ENCODE results near the gene PDE8B. TPM values are rescaled to one million over a fixed set of nuclear protein-coding genes. Genes with fewer than 3 reads are reported as not detected.

The PDE8B gene
- total RNA-seq, 2 experiments from 2014 or later, result not detected

- Mint-ChIP-seq H3K27ac (no peak overlapping the region), H3K4me3 (no peak overlapping the region), H3K9me3 (no peaks in the 10 kb centered on the region), H3K36me3 (no peaks in the 10 kb centered on the region), H3K4me1 (ENCODE audit: low read depth) (peaks cover 19% of the 10 kb centered on the region), H3K27me3 (peaks cover 6% of the 10 kb centered on the region)
- intact Hi-C loops (cut with micrococcal nuclease), result no loop called here
- POLR2A ChIA-PET, result no interaction called here
- no peak for DNase-seq
- CTCF ChIA-PET, result no interaction called here
Measured at GRCh38 chr5:77326986-77327734, 116.7 kb downstream of the PDE8B start.

- no peaks in the 10 kb centered on the region for H3K36me3 Mint-ChIP-seq
- intact Hi-C loops (cut with micrococcal nuclease), result loop anchor here (1.0 to 2.0 kb wide), 2 partner anchors 28 to 50 kb away; no protein-coding TSS in a partner anchor
Measured at GRCh38 chr5:77328930-77329647, 118.6 kb downstream of the PDE8B start.

GRCh38 chr5:77329664-77330430, 119.4 kb downstream of the PDE8B start:
- Mint-ChIP-seq H3K27me3 (peaks cover 6% of the 10 kb centered on the region), H3K36me3 (no peaks in the 10 kb centered on the region), H3K27ac (peak overlapping the region; percentile 28), H3K4me1 (ENCODE audit: low read depth) (peaks cover 19% of the 10 kb centered on the region), H3K4me3 (no peak overlapping the region), H3K9me3 (no peaks in the 10 kb centered on the region)
- DNase-seq, result no peak
- CTCF ChIA-PET, result no interaction called here
- POLR2A ChIA-PET, result interaction anchor here (0.6 kb wide), 1 partner anchor 50 kb away, joined by 3 read pairs; no protein-coding TSS in a partner anchor
- intact Hi-C loops (cut with micrococcal nuclease), result loop anchor here (1.0 to 2.0 kb wide), 2 partner anchors 27 to 49 kb away; no protein-coding TSS in a partner anchor

More at GRCh38 chr5:77328930-77329647, 118.6 kb downstream of the PDE8B start:
- Mint-ChIP-seq H3K9me3 (no peaks in the 10 kb centered on the region), H3K27me3 (peaks cover 6% of the 10 kb centered on the region), H3K4me1 (ENCODE audit: low read depth) (peaks cover 19% of the 10 kb centered on the region), H3K4me3 (no peak overlapping the region), H3K27ac (peak overlapping the region; percentile 28)
- POLR2A ChIA-PET, result interaction anchor here (0.6 kb wide), 1 partner anchor 51 kb away, joined by 3 read pairs; no protein-coding TSS in a partner anchor
- DNase-seq, result no peak
- CTCF ChIA-PET, result interaction anchor here (1.6 kb wide), 1 partner anchor 50 kb away, joined by 3 read pairs; no protein-coding TSS in a partner anchor

- H3K36me3 Mint-ChIP-seq, result no peaks in the 10 kb centered on the region
Measured at GRCh38 chr5:77333036-77333435, 122.6 kb downstream of the PDE8B start.

GRCh38 chr5:77333451-77334123, 123.1 kb downstream of the PDE8B start:
- intact Hi-C loops (cut with micrococcal nuclease), result no loop called here
- Mint-ChIP-seq H3K9me3 (no peaks in the 10 kb centered on the region), H3K27me3 (peaks cover 6% of the 10 kb centered on the region), H3K36me3 (no peaks in the 10 kb centered on the region), H3K4me3 (no peak overlapping the region), H3K4me1 (ENCODE audit: low read depth) (peaks cover 14% of the 10 kb centered on the region), H3K27ac (no peak overlapping the region)
- POLR2A ChIA-PET, result no interaction called here
- CTCF ChIA-PET, result interaction anchor here (1.1 kb wide), 1 partner anchor 159 kb away, joined by 3 read pairs; the partner anchor contains the start of gene WDR41
- DNase-seq, result no peak

More at GRCh38 chr5:77333036-77333435, 122.6 kb downstream of the PDE8B start:
- ChIA-PET POLR2A (no interaction called here), CTCF (no interaction called here)
- intact Hi-C loops (cut with micrococcal nuclease), result no loop called here
- Mint-ChIP-seq H3K4me1 (ENCODE audit: low read depth) (peaks cover 17% of the 10 kb centered on the region), H3K27ac (no peak overlapping the region), H3K4me3 (no peak overlapping the region), H3K27me3 (peaks cover 6% of the 10 kb centered on the region), H3K9me3 (no peaks in the 10 kb centered on the region)
- DNase-seq, result no peak

GRCh38 chr5:77337246-77337645, 126.8 kb downstream of the PDE8B start:
- H3K36me3 Mint-ChIP-seq, result no peaks in the 10 kb centered on the region
- CTCF ChIA-PET, result interaction anchor here (1.0 kb wide), 1 partner anchor 42 kb away, joined by 3 read pairs; no protein-coding TSS in a partner anchor
- no peak overlapping the region for H3K4me3 Mint-ChIP-seq

GRCh38 chr5:77337686-77338085, 127.2 kb downstream of the PDE8B start:
- no peaks in the 10 kb centered on the region for H3K4me1 Mint-ChIP-seq (ENCODE audit: low read depth)
- ChIA-PET POLR2A (no interaction called here), CTCF (interaction anchor here (1.0 kb wide), 1 partner anchor 42 kb away, joined by 3 read pairs; no protein-coding TSS in a partner anchor)
- no peak overlapping the region for H3K4me3 Mint-ChIP-seq
- no peak overlapping the region for H3K27ac Mint-ChIP-seq
- no peaks in the 10 kb centered on the region for H3K36me3 Mint-ChIP-seq
- DNase-seq, result no peak
- no peaks in the 10 kb centered on the region for H3K9me3 Mint-ChIP-seq
- intact Hi-C loops (cut with micrococcal nuclease), result no loop called here
- H3K27me3 Mint-ChIP-seq, result no peaks in the 10 kb centered on the region

More at GRCh38 chr5:77337246-77337645, 126.8 kb downstream of the PDE8B start:
- Mint-ChIP-seq H3K27me3 (no peaks in the 10 kb centered on the region), H3K27ac (no peak overlapping the region), H3K4me1 (ENCODE audit: low read depth) (no peaks in the 10 kb centered on the region), H3K9me3 (no peaks in the 10 kb centered on the region)
- intact Hi-C loops (cut with micrococcal nuclease), result no loop called here
- DNase-seq, result no peak
- POLR2A ChIA-PET, result no interaction called here

GRCh38 chr5:77339337-77339890, 128.9 kb downstream of the PDE8B start:
- POLR2A ChIA-PET, result no interaction called here
- DNase-seq, result no peak
- Mint-ChIP-seq H3K27ac (no peak overlapping the region), H3K4me3 (no peak overlapping the region), H3K9me3 (no peaks in the 10 kb centered on the region), H3K36me3 (no peaks in the 10 kb centered on the region), H3K27me3 (no peaks in the 10 kb centered on the region), H3K4me1 (ENCODE audit: low read depth) (no peaks in the 10 kb centered on the region)
- intact Hi-C loops (cut with micrococcal nuclease), result no loop called here
- CTCF ChIA-PET, result no interaction called here

- Mint-ChIP-seq H3K4me3 (no peak overlapping the region), H3K27ac (no peak overlapping the region), H3K9me3 (no peaks in the 10 kb centered on the region), H3K36me3 (no peaks in the 10 kb centered on the region), H3K4me1 (ENCODE audit: low read depth) (no peaks in the 10 kb centered on the region), H3K27me3 (no peaks in the 10 kb centered on the region)
- ChIA-PET CTCF (no interaction called here), POLR2A (no interaction called here)
- intact Hi-C loops (cut with micrococcal nuclease), result no loop called here
- DNase-seq, result no peak
Measured at GRCh38 chr5:77343165-77343564, 132.7 kb downstream of the PDE8B start.

- Mint-ChIP-seq H3K4me1 (ENCODE audit: low read depth) (no peaks in the 10 kb centered on the region), H3K4me3 (no peak overlapping the region), H3K27ac (no peak overlapping the region), H3K9me3 (no peaks in the 10 kb centered on the region), H3K36me3 (no peaks in the 10 kb centered on the region), H3K27me3 (peaks cover 2% of the 10 kb centered on the region)
- DNase-seq, result no peak
- CTCF ChIA-PET, result no interaction called here
- POLR2A ChIA-PET, result no interaction called here
- intact Hi-C loops (cut with micrococcal nuclease), result no loop called here
Measured at GRCh38 chr5:77347435-77348098, 137.1 kb downstream of the PDE8B start.

GRCh38 chr5:77353251-77353650, 142.8 kb downstream of the PDE8B start:
- Mint-ChIP-seq H3K4me1 (ENCODE audit: low read depth) (peaks cover 17% of the 10 kb centered on the region), H3K4me3 (no peak overlapping the region), H3K36me3 (no peaks in the 10 kb centered on the region), H3K9me3 (no peaks in the 10 kb centered on the region), H3K27ac (no peak overlapping the region), H3K27me3 (peaks cover 2% of the 10 kb centered on the region)
- CTCF ChIA-PET, result interaction anchor here (0.6 kb wide), 1 partner anchor 40 kb away, joined by 3 read pairs; no protein-coding TSS in a partner anchor
- DNase-seq, result no peak
- intact Hi-C loops (cut with micrococcal nuclease), result loop anchor here (10.0 kb wide), 1 partner anchor 198 kb away; no protein-coding TSS in a partner anchor
- POLR2A ChIA-PET, result no interaction called here
